Testis (tissue), 2 donors: Measurements from ENCODE around the gene POLRMT.

Experiments used
- POLR2A ChIP-seq: fragments of 450-650 bp; IDR thresholded peaks from one replicate; pipeline ENCODE4 v1.6.1; 2017; ENCODE audit warnings: antibody characterized with exemption, mild to moderate bottlenecking, moderate library complexity
- TF ChIP-seq, protein P1 (sequence below), 3 experiments: fragments of 450-650 bp in 2 of 3; fragments of 200-600 bp in 1 of 3; sonication (generic) in 1 of 3; IDR thresholded peaks; one replicate each; pipeline ENCODE4 v1.5.1; 2016 to 2019; ENCODE audit warnings: antibody characterized with exemption in 3 of 3, mild to moderate bottlenecking in 2 of 3, moderate library complexity in 1 of 3

- TF ChIP-seq POLR2A: no peak
- TF ChIP-seq, protein P1, sequence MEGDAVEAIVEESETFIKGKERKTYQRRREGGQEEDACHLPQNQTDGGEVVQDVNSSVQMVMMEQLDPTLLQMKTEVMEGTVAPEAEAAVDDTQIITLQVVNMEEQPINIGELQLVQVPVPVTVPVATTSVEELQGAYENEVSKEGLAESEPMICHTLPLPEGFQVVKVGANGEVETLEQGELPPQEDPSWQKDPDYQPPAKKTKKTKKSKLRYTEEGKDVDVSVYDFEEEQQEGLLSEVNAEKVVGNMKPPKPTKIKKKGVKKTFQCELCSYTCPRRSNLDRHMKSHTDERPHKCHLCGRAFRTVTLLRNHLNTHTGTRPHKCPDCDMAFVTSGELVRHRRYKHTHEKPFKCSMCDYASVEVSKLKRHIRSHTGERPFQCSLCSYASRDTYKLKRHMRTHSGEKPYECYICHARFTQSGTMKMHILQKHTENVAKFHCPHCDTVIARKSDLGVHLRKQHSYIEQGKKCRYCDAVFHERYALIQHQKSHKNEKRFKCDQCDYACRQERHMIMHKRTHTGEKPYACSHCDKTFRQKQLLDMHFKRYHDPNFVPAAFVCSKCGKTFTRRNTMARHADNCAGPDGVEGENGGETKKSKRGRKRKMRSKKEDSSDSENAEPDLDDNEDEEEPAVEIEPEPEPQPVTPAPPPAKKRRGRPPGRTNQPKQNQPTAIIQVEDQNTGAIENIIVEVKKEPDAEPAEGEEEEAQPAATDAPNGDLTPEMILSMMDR (IDR thresholded peaks at IDR 0.05): no peak
Observed at GRCh38 chr19:639253-640160, 6.2 kb upstream of the POLRMT start, which contains the start of gene FGF22.
